Pancreas (tissue), 10 donors: Measurements from ENCODE around the gene GTPBP1. TPM values are rescaled to one million over a fixed set of nuclear protein-coding genes. Genes with fewer than 3 reads are reported as not detected.

Experiments used
- ATAC-seq, 4 donors: fragments of 200-7000 bp; cut with Tn5 transposase; one replicate each; pipeline versions ENCODE4 v1.8.0 to v1.9.1; 2020; ENCODE audit warnings: mild to moderate bottlenecking in 4 of 4, moderate library complexity in 4 of 4
- DNase-seq, 6 donors: peaks; one replicate each; pipeline ENCODE4 v3.0.0-alpha.2; 2020
- FAIRE-seq: peaks from 2 replicates; lab custom pipeline; 2012; peaks lifted over from hg19 to GRCh38; lab: Jason Lieb, UNC
- H3K27ac ChIP-seq, 4 donors: fragments of 200-600 bp; sonication (generic); 1 replicate in 3 of 4; 2 replicates in 1 of 4; pipeline versions ENCODE4 v1.5.0 to v1.8.0; 2020
- H3K27me3 ChIP-seq, 4 donors: fragments of 200-600 bp; one replicate each; pipeline ENCODE4 v1.8.0; 2021
- H3K36me3 ChIP-seq, 3 donors: fragments of 200-600 bp; sonication (generic) in 1 of 3; one replicate each; pipeline versions ENCODE4 v1.5.0 to v1.8.0; 2020 to 2021
- H3K4me1 ChIP-seq, 3 donors: fragments of 200-600 bp; one replicate each; pipeline ENCODE4 v1.8.0; 2021
- H3K4me3 ChIP-seq, 4 donors: fragments of 200-600 bp; sonication (generic) in 2 of 4; one replicate each; pipeline versions ENCODE4 v1.5.0 to v1.8.0; 2020 to 2021
- H3K9me3 ChIP-seq, 4 donors: fragments of 200-600 bp; one replicate each; pipeline ENCODE4 v1.8.0; 2021
- WGBS, 2 donors: extraction: QIAGEN DNeasy Blood & Tissue Kit; methylation state at CpG; one replicate each; pipeline ENCODE4 v1.1.7; 2013; 5-methylcytosine and 5-hydroxymethylcytosine counted together
- intact Hi-C, 3 donors: fragments of 100-400 bp; cut with DNase I; formaldehyde crosslinking; loops; one replicate each; pipeline versions ENCODE4 v1.11.1 to v1.14.2; 2022
- polyA plus RNA-seq, 2 donors: library from polyadenylated mRNA; stranded (reverse); fragments of 200-250 nt; gene quantifications; one replicate each; pipeline ENCODE4 v1.2.3, GENCODE V29; 2013
- total RNA-seq, 6 donors: library from RNA; stranded (reverse); fragmentation: NEBNext Ultra II Directional in 4 of 6; extraction: Animal tissue kit (Norgen Biotek cat#: 25700) in 4 of 6; gene quantifications; one replicate each; pipeline versions ENCODE4 v1.2.1 to v1.2.4, GENCODE V29; 2021 to 2023
- TF ChIP-seq, protein P1 (sequence below), 4 donors: fragments of 200-600 bp; sonication (generic) in 3 of 4; IDR thresholded peaks; one replicate each; pipeline versions ENCODE4 v1.5.0 to v1.8.0; 2021; ENCODE audit warnings: antibody characterized with exemption in 4 of 4
- donor health status: healthy with polysubstance abuse.
- donor health status: DM: no; HTN: no; CAD: no; lungs with moderate emphysema.
- donor health status: DM: no; HTN: no; CAD: no.
- donor health status: control.
- donor health status: control.
- donor health status: Bipolar disorder and iron deficiency.
- donor health status: DM: yes; HTN: yes; CAD: no.
- donor health status: DM: no; HTN: no; CAD: no.
- donor health status: DM: no; HTN: no; CAD: no.
- donor health status: DM: yes; HTN: yes; CAD: no.

The GTPBP1 gene
- total and polyA plus RNA-seq, 8 donors, result 14.7 to 36.0 (median 28.3) TPM

DNA sequence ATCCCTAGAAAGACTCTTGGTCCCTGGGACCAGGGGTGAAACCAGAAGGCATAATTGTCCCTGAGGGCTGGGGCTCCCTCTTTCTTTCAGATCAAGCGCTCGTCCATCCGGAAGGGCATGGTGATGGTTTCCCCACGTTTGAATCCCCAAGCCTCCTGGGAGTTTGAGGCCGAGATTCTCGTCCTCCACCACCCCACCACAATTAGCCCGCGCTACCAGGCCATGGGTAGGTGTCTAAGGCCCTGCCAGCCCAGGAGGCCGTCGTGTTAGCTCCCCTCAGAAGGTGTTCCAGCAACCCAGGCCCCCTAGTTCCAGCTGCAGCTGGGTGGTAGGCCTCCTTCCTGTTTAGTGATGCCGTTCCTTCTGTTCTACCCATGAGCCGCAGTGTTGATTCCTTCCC, 21.4 kb downstream of the GTPBP1 start:
- DNase-seq (peak in 1 of 6 donors; percentile 23), FAIRE-seq (no peak), ATAC-seq (no peak)
- H3K4me1 ChIP-seq, result peaks cover 7 to 12% (median 11%) of the 10 kb centered on the region in 3 donors
- TF ChIP-seq, protein P1, sequence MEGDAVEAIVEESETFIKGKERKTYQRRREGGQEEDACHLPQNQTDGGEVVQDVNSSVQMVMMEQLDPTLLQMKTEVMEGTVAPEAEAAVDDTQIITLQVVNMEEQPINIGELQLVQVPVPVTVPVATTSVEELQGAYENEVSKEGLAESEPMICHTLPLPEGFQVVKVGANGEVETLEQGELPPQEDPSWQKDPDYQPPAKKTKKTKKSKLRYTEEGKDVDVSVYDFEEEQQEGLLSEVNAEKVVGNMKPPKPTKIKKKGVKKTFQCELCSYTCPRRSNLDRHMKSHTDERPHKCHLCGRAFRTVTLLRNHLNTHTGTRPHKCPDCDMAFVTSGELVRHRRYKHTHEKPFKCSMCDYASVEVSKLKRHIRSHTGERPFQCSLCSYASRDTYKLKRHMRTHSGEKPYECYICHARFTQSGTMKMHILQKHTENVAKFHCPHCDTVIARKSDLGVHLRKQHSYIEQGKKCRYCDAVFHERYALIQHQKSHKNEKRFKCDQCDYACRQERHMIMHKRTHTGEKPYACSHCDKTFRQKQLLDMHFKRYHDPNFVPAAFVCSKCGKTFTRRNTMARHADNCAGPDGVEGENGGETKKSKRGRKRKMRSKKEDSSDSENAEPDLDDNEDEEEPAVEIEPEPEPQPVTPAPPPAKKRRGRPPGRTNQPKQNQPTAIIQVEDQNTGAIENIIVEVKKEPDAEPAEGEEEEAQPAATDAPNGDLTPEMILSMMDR (IDR thresholded peaks at IDR 0.05), result no peak
- H3K4me3 ChIP-seq, result no peak overlapping the region
- H3K9me3 ChIP-seq, result no peaks in the 10 kb centered on the region
- H3K27ac ChIP-seq, result no peak overlapping the region
- intact Hi-C loops, result no loop called here
- peaks cover 4 to 83% (median 57%) of the 10 kb centered on the region in 3 donors for H3K36me3 ChIP-seq
- 91 to 92% methylated on average over 12 of the region's 12 CpGs for WGBS, 2 donors
- H3K27me3 ChIP-seq, result no peaks in the 10 kb centered on the region

DNA sequence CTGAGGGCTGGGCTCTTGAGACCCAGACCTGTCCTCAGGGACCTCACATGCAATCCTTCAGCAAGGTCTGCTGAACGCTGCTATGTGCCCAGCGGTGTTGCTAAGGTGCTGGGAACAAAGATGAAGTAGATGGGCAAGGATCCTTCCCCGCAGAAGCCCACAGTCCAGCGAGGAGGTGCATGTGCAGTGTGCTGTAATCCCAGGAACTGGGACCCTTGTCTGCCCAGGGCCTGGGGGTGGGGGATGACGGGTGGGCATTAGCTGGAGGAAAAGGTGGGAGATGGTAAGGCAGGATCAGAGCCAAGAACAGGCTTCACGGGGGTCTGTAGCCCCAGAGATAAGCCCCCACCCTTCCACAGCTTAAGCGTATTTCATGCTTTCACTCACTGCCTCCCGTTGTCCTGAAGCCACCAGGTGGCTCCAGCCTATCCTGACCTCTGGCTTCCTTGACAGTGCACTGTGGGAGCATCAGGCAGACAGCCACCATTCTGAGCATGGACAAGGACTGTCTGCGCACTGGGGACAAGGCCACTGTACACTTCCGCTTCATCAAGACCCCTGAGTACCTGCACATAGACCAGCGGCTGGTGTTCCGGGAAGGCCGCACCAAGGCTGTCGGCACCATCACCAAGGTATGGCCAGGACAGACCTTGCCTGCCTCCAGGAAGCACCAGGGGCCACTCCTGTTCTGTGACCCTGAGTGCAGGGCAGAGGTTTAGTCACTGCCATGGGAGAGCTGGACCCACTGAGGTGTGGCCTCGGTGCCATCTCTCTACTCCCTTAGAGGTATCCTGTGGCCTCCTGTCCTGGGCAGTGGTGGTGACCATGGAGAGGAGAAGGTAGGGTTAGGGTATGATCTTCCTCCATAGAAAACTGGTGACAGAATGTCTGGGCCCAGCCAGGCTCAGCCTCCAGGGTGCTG, 22.0 kb downstream of the GTPBP1 start:
- ATAC-seq, result no peak
- intact Hi-C loops, result no loop called here
- H3K27me3 ChIP-seq, result no peaks in the 10 kb centered on the region
- DNase-seq, result peak in 1 of 6 donors; percentile 39
- H3K36me3 ChIP-seq, result peaks cover 4 to 76% (median 57%) of the 10 kb centered on the region in 3 donors
- H3K4me3 ChIP-seq, result no peak overlapping the region
- H3K27ac ChIP-seq, result no peak overlapping the region
- no peaks in the 10 kb centered on the region for H3K9me3 ChIP-seq
- peaks cover 12 to 18% (median 16%) of the 10 kb centered on the region in 3 donors for H3K4me1 ChIP-seq
- FAIRE-seq, result no peak
- WGBS, 2 donors, result 92 to 93% methylated on average over 14 to 15 of the region's 15 CpGs
- TF ChIP-seq, protein P1 (IDR thresholded peaks at IDR 0.05), result no peak

GRCh38 chr22:38728871-38729796, 23.4 kb downstream of the GTPBP1 start:
- Histone ChIP-seq H3K4me3 (no peak overlapping the region), H3K4me1 (peaks cover 26 to 31% (median 29%) of the 10 kb centered on the region in 3 donors), H3K9me3 (no peaks in the 10 kb centered on the region), H3K27me3 (no peaks in the 10 kb centered on the region), H3K36me3 (peaks cover 4 to 65% (median 57%) of the 10 kb centered on the region in 3 donors), H3K27ac (no peak overlapping the region)
- TF ChIP-seq, protein P1 (IDR thresholded peaks at IDR 0.05), result no peak
- FAIRE-seq (no peak), ATAC-seq (no peak), DNase-seq (peak in 1 of 6 donors; percentile 48)
- 90 to 93% methylated on average over 18 of the region's 18 CpGs for WGBS, 2 donors
- intact Hi-C loops, result no loop called here

GRCh38 chr22:38729946-38730345, 24.2 kb downstream of the GTPBP1 start:
- TF ChIP-seq, protein P1 (IDR thresholded peaks at IDR 0.05), result no peak
- FAIRE-seq, result no peak
- peak in 1 of 6 donors; percentile 20 for DNase-seq
- Histone ChIP-seq H3K4me1 (peaks cover 31 to 37% (median 37%) of the 10 kb centered on the region in 3 donors), H3K9me3 (no peaks in the 10 kb centered on the region), H3K27ac (no peak overlapping the region), H3K27me3 (no peaks in the 10 kb centered on the region), H3K36me3 (peaks cover 4 to 57% (median 51%) of the 10 kb centered on the region in 3 donors), H3K4me3 (no peak overlapping the region)
- WGBS, 2 donors, result 90 to 92% methylated on average over 6 of the region's 6 CpGs
- intact Hi-C loops, result no loop called here
- no peak for ATAC-seq
